IMR-90 (cell line): ENCODE results near the gene DBI. TPM values are rescaled to one million over a fixed set of nuclear protein-coding genes. Genes with fewer than 3 reads are reported as not detected.

Experiments
- ATAC-seq: fragments of 200-7000 bp; cut with Tn5 transposase; 2 replicates; pipeline ENCODE4 v1.9.1; 2020; ENCODE audit warnings: low read depth, mild to moderate bottlenecking, moderate library complexity
- BruUV-seq: library from RNA; stranded (reverse); fragments of 400-500 nt; replicated peaks from 2 replicates; lab custom pipeline; 2021; lab: Mats Ljungman, UMichigan
- CTCF ChIA-PET: fragments of 300-600 bp; formaldehyde crosslinking; extraction: SDS; loops from one replicate; lab custom pipeline; 2021; ENCODE audit warnings: antibody characterized with exemption; lab: Yijun Ruan, JAX
- POLR2A ChIA-PET: fragments of 300-600 bp; sonication (Branson Sonifier 250); formaldehyde crosslinking; loops from one replicate; lab custom pipeline; 2022; ENCODE audit warnings: antibody characterized with exemption; ENCODE audit not compliant: unreplicated experiment; lab: Charles Lee
- DNase-seq: peaks from one replicate; pipeline ENCODE4 v3.0.0; 2013
- H2AFZ ChIP-seq: replicated peaks from 2 replicates; pipeline ENCODE3; 2013; ENCODE audit warnings: low read length, mild to moderate bottlenecking; ENCODE audit not compliant: poor library complexity
- H2AK5ac ChIP-seq: 2 replicates; pipeline ENCODE4 v1.6.1; 2013; ENCODE audit warnings: low read depth, low read length, inconsistent platforms
- H2AK9ac ChIP-seq: replicated peaks from 2 replicates; pipeline ENCODE3; 2013; ENCODE audit warnings: mild to moderate bottlenecking, low read depth, low read length, moderate library complexity; ENCODE audit not compliant: poor library complexity
- H2BK120ac ChIP-seq: 2 replicates; pipeline ENCODE4 v1.6.1; 2013; ENCODE audit warnings: low read depth, low read length, inconsistent platforms
- H2BK15ac ChIP-seq: 3 replicates; pipeline ENCODE4 v1.6.1; 2013; ENCODE audit warnings: low read depth, low read length, inconsistent platforms
- H2BK20ac ChIP-seq: 2 replicates; pipeline ENCODE4 v1.6.1; 2013; ENCODE audit warnings: low read depth, mild to moderate bottlenecking, inconsistent platforms, low read length, moderate library complexity
- H2BK5ac ChIP-seq: 2 replicates; pipeline ENCODE4 v1.6.1; 2013; ENCODE audit warnings: mild to moderate bottlenecking, low read depth, low read length, inconsistent platforms; ENCODE audit not compliant: poor library complexity, severe bottlenecking
- H3K14ac ChIP-seq: replicated peaks from 2 replicates; pipeline ENCODE4 v1.6.1; 2013; ENCODE audit warnings: low read depth, low read length, inconsistent platforms
- H3K18ac ChIP-seq: 2 replicates; pipeline ENCODE4 v1.6.1; 2013; ENCODE audit warnings: low read depth, low read length, control low read depth
- H3K23ac ChIP-seq: 2 replicates; pipeline ENCODE4 v1.6.1; 2013; ENCODE audit warnings: low read depth, low read length, inconsistent platforms
- H3K27ac ChIP-seq: 2 replicates; pipeline ENCODE4 v1.5.1; 2013; ENCODE audit warnings: mild to moderate bottlenecking, control low read depth, low read length; ENCODE audit not compliant: insufficient read depth
- H3K27me3 ChIP-seq: 2 replicates; pipeline ENCODE4 v1.6.1; 2013; ENCODE audit warnings: low read length; ENCODE audit not compliant: control insufficient read depth, insufficient read depth
- H3K36me3 ChIP-seq: 2 replicates; pipeline ENCODE4 v1.6.1; 2013; ENCODE audit warnings: low read length, mixed read lengths; ENCODE audit not compliant: control insufficient read depth, insufficient read depth
- H3K4ac ChIP-seq: 2 replicates; pipeline ENCODE4 v1.6.1; 2013; ENCODE audit warnings: low read depth, low read length, inconsistent platforms
- H3K4me1 ChIP-seq: 2 replicates; pipeline ENCODE4 v1.6.1; 2013; ENCODE audit warnings: low read length, mixed read lengths; ENCODE audit not compliant: control insufficient read depth, insufficient read depth
- H3K4me2 ChIP-seq: 2 replicates; pipeline ENCODE4 v1.6.1; 2013; ENCODE audit warnings: low read depth, mild to moderate bottlenecking, control low read depth, low read length, moderate library complexity
- H3K4me3 ChIP-seq: 2 replicates; pipeline ENCODE4 v1.5.1; 2013; ENCODE audit warnings: low read depth, mild to moderate bottlenecking, control low read depth, low read length, moderate library complexity; ENCODE audit not compliant: insufficient read depth
- H3K56ac ChIP-seq: 2 replicates; pipeline ENCODE4 v1.6.1; 2013; ENCODE audit warnings: low read length, inconsistent platforms; ENCODE audit not compliant: insufficient read depth; ENCODE audit errors: extremely low read depth
- H3K79me1 ChIP-seq, 2 experiments: 2 replicates each; pipeline ENCODE4 v1.6.1; 2013; ENCODE audit warnings: low read length in 2 of 2, inconsistent platforms in 1 of 2, low read depth in 1 of 2
- H3K9ac ChIP-seq: 2 replicates; pipeline ENCODE4 v1.6.1; 2013; ENCODE audit warnings: low read depth, low read length, control low read depth
- H3K9me1 ChIP-seq: 2 replicates; pipeline ENCODE4 v1.6.1; 2013; ENCODE audit warnings: low read length, inconsistent platforms; ENCODE audit not compliant: insufficient read depth
- H3K9me3 ChIP-seq: 2 replicates; pipeline ENCODE4 v1.6.1; 2013; ENCODE audit warnings: low read length; ENCODE audit not compliant: control insufficient read depth, insufficient read depth
- H4K20me1 ChIP-seq: 2 replicates; pipeline ENCODE4 v1.6.1; 2013; ENCODE audit warnings: low read length, inconsistent platforms; ENCODE audit not compliant: insufficient read depth
- H4K5ac ChIP-seq: 2 replicates; pipeline ENCODE4 v1.6.1; 2013; ENCODE audit warnings: mild to moderate bottlenecking, low read depth, low read length, control low read depth
- H4K8ac ChIP-seq, 2 experiments: 2 replicates each; pipeline ENCODE4 v1.6.1; 2013; ENCODE audit warnings: low read depth in 2 of 2, low read length in 2 of 2, control low read depth in 1 of 2, inconsistent platforms in 1 of 2
- H4K91ac ChIP-seq: 2 replicates; pipeline ENCODE4 v1.6.1; 2013; ENCODE audit warnings: low read depth, low read length, inconsistent platforms; ENCODE audit not compliant: insufficient read depth
- ELK1 ChIP-seq: fragments of 150-350 bp; IDR thresholded peaks from 2 replicates; pipeline ENCODE4 v1.6.1; 2016; ENCODE audit warnings: low read depth, mild to moderate bottlenecking, low read length, moderate library complexity, borderline replicate concordance
- FOS ChIP-seq: fragments of 150-350 bp; IDR thresholded peaks from 2 replicates; pipeline ENCODE4 v1.6.1; 2016; ENCODE audit warnings: low read depth, low read length
- RFX5 ChIP-seq: IDR thresholded peaks from 2 replicates; pipeline ENCODE4 v1.8.0; 2012; ENCODE audit warnings: low read depth, mild to moderate bottlenecking, low read length, moderate library complexity
- dilution Hi-C: fragments of 300-500 bp; cut with HindIII; formaldehyde crosslinking; loops from one replicate; pipeline ENCODE4 v1.14.3; 2018; ENCODE audit warnings: low sequenced_read_pairs; ENCODE audit not compliant: unreplicated experiment
- in situ Hi-C: fragments of 300-500 bp; cut with MboI; formaldehyde crosslinking; loops from 3 replicates; pipeline ENCODE4 v1.14.3; 2019; ENCODE audit warnings: low sequenced_read_pairs, inconsistent platforms, mixed read lengths
- intact Hi-C: fragments of 100-400 bp; cut with micrococcal nuclease; formaldehyde crosslinking; loops from 2 replicates; pipeline ENCODE4 v1.10.0; 2022
- polyA plus RNA-seq, 3 experiments: library from polyadenylated mRNA; depleted of rRNA; stranded (reverse); fragments of >200 nt; gene quantifications; 2 replicates each; pipeline ENCODE4 v1.2.3, GENCODE V29; 2012; ENCODE audit warnings: low replicate concordance in 1 of 3
- total RNA-seq: library from RNA; depleted of rRNA; stranded (reverse); fragments of >200 nt; gene quantifications from 2 replicates; pipeline ENCODE4 v1.2.3, GENCODE V29; 2012

Gene DBI
- total and polyA plus RNA-seq, 2 of the 4 experiments (the other 2 are of a cell fraction) = 42.5 to 278 TPM

GRCh38 chr2:119352357-119352756, 14.4 kb upstream of the DBI start:
- Histone ChIP-seq H3K9ac (no peak overlapping the region), H2BK5ac (no peak overlapping the region), H3K27me3 (no peaks in the 10 kb centered on the region), H3K4me3 (no peak overlapping the region), H3K36me3 (no peaks in the 10 kb centered on the region), H4K20me1 (no peaks in the 10 kb centered on the region; the same call in 1 of the 2 replicates), H3K23ac (no peak overlapping the region), H2BK15ac (no peak overlapping the region), H2BK20ac (no peak overlapping the region), H3K14ac (no peak overlapping the region), H4K5ac (no peak overlapping the region), H4K8ac (no peak overlapping the region), H2AK5ac (no peak overlapping the region), H2BK120ac (no peak overlapping the region), H3K9me3 (no peaks in the 10 kb centered on the region), H3K9me1 (peaks cover 2% of the 10 kb centered on the region; the same call in 1 of the 2 replicates), H3K79me1 (no peaks in the 10 kb centered on the region), H3K56ac (no peak overlapping the region), H3K4me1 (no peaks in the 10 kb centered on the region), H4K91ac (no peak overlapping the region), H3K27ac (no peak overlapping the region), H2AK9ac (no peak overlapping the region), H3K18ac (no peak overlapping the region), H3K4me2 (no peak overlapping the region), H2AFZ (no peak overlapping the region), H3K4ac (no peak overlapping the region)
- ChIA-PET CTCF (interaction anchor here (0.7 kb wide), 1 partner anchor 513 kb away, joined by 4 read pairs; no protein-coding TSS in a partner anchor), POLR2A (no interaction called here)
- dilution Hi-C loops (no loop called here), in situ Hi-C loops (no loop called here), intact Hi-C loops (no loop called here)
- DNase-seq = no peak
- ATAC-seq = no peak
- TF ChIP-seq FOS (no peak), RFX5 (no peak), ELK1 (no peak)
- BruUV-seq = no TSS peak
